GM21381 (cell line): ENCODE data around the gene ZFYVE28.
A peak's percentile ranks its signal among the peaks of the same experiment; 100 is the strongest.

Experiments
- ATAC-seq: cut with Tn5 transposase; IDR thresholded peaks from one replicate; pipeline ENCODE4 v1.9.1; 2021; ENCODE audit warnings: mild to moderate bottlenecking, moderate library complexity; ENCODE audit not compliant: unreplicated experiment

The ZFYVE28 gene

DNA sequence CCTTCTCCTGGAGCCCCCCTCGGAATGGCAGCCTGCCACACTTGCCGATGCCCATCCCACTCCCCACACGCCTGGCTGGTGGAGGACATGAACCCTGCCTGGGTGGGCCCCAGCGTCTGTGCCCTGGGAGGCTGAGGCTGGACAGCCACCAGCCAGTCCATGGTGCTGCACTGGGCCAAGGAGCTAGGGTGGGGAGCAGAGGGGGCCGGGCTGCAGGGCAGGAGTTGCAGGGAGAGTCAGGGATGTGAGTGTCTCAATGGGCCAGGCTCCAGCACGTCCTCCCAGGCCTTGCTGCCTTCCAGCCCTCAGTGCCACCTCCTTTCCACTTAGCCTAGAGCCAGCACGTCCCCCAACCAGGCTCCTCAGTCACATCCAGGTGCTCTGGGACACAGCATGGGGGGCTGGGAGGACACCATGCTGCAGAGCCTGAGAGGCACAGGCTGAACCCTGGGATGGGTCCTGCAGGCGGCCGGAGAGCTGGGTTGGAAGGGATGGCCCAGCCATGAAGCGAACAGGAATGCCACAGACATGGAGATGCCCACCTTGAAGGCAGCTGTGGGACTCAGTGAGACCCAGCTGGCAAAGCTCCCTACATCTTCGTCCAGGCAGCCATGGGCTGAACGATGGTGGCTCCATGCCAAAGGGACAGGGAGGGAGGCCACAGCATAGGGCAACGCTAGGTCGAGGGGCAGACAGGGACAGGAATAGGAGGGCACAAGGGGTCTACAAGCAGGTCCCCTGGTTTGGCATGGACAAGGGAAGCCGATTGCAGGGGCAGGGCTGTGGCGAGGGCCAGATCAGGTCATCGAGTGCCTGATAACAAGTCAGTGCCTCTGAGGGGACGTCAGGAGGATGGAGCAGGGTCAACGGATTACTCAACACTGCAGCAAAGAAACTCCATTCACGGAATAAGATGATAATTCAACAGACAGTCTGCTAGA is 126.5 kb downstream of the ZFYVE28 start:
- no peak for ATAC-seq

DNA sequence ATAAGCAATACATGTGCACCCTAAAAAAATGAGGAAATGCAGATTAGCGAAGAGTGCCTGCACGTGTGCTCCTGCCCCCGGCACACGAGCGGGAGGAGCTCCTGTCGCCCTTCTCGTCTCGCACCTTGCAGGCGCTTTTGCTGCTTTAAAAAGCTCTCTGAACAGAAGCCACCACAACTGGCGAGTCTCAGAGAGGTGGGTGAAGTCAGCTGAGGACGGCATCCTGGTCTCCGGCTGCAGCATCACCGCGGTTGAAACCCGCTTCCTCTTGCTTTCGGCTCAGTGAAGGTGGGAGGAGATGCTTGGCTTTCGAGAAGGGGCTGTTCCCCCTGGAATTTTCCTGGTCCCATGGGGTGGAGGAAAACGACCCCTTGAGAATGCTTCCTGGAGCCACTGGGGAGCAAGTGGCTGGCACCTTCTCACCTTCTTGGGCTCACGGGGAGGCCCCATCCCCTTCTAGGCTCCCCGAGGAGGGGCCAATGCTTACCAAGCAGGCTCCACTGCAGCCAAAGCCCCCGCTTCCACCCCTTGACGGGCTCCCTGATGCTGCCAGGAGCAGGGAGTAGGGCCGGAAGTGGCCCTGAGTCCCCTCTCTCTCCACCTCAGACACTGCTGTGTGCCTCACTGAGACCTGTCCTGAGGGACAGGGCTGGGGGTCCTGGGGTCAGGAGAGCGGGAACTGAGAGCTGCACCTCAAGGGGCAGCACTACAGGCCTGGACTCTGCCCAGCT is 127.3 kb downstream of the ZFYVE28 start:
- ATAC-seq, result no peak

- ATAC-seq, result no peak
Measured at GRCh38 chr4:2290488-2290887, 128.0 kb downstream of the ZFYVE28 start.

DNA sequence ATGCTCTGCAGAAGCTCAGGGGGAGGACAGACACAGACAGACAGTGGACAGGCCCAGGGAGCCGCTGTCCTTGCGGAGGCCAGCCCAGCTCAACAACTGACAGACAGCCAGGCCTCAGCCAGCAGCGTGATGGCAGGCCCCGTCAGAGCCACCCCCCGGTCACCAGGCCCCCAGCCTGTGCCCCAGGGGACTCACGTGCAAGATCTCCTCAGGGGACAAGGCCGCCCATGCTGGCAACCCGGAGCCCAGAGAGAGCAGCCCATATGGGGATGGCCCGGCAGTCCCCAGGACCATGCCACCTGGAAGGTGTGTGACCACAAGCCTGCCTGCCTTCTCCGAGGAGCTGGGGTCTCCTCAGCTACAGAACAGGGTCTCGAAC is 128.5 kb downstream of the ZFYVE28 start:
- ATAC-seq, result no peak

DNA sequence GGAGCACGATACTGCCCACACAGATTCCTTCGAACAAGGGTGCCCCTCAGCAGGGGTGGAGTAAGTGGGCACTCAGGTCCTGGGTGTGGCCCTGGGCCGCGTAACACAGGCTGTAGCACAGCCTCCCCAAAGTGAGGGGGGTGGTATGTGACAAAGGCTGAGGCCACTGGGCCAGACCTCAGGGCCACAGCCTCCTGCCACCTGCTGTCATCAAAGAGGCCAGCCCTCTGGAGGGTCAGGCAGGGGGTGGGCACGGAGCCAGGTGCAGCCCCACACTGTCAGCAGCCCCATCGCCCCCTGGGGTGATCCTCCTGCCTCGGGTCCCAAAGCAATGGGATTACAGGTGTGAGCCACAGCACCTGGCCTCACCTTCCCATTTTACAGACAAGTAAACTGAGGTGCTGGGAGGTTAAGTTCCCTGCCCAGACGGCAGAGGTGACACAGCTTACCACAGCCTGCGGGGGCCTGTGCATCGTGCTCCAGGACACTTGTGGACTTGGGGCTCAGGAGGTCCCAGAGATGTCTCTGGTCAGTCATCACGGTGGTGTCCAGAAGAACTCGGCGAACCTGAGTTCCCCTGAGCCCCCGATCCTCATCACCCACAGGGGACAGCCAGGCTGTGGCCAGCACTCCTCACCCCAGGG is 129.0 kb downstream of the ZFYVE28 start:
- ATAC-seq, result no peak

- no peak for ATAC-seq
Measured at GRCh38 chr4:2288051-2288541, 130.3 kb downstream of the ZFYVE28 start.

DNA sequence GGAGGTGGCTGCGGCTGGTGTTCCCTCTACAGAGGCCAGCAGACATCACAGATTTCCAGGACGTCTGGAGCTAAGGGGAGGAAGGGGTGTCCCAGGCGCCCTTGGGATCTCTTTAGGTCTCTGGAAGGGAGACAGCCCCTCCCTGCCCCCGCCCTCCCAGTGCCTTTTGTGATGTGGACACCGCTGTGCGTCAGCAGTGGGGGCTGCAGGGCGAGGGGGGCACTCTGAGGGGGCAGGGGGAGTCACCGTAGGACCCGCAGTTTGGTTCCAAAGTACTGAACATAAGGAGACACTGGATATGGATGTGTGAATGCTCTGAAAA is 130.9 kb downstream of the ZFYVE28 start:
- no peak for ATAC-seq

- ATAC-seq, result no peak
Measured at GRCh38 chr4:2286904-2287593, 131.4 kb downstream of the ZFYVE28 start.

DNA sequence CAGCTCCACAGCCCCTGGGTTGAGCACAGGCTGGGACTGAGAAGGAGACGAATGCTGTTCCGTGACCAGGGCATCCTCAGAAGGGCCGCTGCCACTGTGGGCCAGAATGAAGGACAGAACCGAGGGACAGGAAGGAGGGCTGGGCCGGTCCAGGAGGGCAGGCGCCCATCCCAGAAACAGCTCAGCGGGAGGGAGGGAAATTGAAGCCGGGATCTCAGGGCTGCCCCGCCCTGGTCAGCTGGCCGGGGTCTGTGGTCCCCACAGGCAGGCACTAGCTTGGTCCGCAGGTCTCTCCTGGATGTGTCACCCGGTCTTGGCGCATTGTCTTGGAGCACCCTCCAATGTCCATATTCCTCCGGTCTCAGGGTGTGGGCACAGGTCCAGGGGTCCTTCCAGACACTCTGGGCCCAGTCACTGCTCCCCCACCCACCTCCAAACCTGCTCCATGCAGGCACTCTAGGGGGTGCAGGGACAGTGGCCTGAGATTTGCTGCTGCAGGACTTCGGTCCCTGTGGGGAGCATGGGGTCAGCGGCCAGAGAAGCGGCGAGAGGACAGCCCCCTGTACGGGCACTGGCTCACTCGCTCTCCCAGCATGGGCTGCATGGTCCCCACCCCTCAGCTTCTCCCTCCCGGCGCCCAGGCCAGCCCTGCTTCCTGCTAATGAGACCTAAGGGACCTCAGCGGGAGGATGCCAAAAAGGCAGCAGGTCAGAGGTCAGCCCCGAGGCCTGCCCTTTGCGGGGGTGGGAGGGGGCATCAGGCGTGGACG is 132.6 kb downstream of the ZFYVE28 start:
- no peak for ATAC-seq

GRCh38 chr4:2284934-2285612 is 133.4 kb downstream of the ZFYVE28 start:
- no peak for ATAC-seq

- ATAC-seq, result no peak
Measured at GRCh38 chr4:2284161-2284933, 134.1 kb downstream of the ZFYVE28 start.

GRCh38 chr4:2283199-2283711 is 135.2 kb downstream of the ZFYVE28 start:
- no peak for ATAC-seq

DNA sequence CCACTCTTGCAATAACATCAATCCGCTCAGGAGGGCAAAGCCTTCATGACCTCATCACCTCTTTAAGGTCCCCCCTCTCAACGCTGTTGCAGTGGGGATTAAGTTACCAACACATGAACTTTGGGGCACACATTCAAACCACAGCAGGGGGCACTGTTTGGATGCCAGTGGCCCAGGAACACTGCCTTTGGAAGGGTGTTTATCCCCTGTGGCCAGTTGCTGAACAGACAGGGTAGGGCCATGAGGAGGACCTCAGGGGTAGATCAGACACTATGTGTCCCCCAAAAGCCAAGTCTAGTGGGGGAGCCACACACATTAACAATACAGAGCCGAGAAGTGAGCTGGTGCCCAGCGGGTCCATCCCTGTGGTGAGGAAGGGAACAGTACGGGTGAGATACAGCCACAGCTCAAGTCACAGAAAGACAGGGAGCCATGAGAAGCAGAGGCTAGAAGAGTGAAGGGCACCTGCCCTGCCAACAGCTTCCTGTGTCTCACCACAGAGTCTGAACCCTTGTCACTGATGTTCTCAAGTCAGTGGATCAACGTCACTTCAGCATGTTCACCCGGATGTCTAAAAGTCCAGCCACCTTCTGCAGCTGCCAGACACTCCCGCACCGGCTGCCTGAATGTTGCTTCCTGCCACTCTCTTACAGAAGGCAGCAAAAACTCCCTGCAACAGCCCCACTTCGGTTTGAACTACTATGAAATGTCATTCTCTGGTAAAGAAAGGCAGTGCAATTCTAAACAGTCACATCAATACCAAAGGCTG is 136.7 kb downstream of the ZFYVE28 start:
- ATAC-seq, result peak; percentile 58

DNA sequence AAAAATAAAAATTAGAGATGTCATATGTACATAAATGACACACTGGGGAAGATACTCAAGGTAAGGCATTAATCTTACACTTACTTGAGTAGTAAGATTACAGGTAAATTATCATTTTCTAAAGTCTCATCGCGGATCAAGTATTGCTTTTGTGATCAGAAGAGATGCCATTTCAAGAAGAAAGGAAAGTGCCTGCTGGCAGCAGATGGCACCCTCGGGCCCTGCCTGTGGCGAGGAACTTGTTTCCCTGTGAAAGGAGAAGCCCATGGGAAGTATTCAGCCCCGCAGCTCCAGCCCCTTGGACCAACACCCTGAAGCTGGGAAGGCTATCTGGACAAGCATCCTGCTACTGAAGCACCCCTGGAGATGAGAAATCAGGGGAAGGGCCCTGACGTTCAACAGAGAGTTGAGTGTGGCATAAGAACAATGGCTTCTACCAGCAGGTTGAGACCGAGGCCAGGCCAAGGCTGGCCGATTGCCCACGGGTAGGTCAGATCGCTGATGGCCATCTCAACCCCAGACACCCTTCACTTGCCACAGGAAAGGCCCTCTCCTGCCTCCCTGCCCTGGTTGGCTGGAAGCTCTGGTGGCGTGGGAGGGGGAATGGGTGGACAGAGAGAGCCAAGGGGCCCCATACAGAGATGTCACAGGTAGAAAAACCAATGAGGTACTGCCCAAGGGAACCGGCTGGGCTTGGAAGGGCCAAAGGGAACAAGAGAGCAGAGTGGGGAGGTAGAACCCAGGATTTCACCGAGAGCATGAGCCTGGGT is 137.7 kb downstream of the ZFYVE28 start:
- ATAC-seq, result no peak

DNA sequence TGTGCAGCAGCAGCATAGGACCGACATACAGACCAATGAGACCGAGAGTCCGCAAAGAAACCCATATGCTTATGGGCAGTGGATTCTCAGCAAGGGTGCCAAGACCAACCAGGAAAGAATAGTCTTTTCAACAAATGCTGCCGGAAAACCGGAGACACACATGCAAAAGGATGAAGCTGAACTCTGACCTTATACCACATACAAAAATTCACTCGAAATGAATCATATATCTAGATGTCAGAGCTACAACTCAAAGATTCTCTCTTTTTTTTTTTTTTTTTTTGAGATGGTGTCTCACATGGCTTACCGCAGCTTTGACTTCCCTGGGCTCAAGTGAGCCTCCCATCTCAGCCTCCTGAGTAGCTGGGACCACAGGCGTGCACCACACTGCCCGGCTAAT is 140.5 kb downstream of the ZFYVE28 start:
- ATAC-seq, result no peak

DNA sequence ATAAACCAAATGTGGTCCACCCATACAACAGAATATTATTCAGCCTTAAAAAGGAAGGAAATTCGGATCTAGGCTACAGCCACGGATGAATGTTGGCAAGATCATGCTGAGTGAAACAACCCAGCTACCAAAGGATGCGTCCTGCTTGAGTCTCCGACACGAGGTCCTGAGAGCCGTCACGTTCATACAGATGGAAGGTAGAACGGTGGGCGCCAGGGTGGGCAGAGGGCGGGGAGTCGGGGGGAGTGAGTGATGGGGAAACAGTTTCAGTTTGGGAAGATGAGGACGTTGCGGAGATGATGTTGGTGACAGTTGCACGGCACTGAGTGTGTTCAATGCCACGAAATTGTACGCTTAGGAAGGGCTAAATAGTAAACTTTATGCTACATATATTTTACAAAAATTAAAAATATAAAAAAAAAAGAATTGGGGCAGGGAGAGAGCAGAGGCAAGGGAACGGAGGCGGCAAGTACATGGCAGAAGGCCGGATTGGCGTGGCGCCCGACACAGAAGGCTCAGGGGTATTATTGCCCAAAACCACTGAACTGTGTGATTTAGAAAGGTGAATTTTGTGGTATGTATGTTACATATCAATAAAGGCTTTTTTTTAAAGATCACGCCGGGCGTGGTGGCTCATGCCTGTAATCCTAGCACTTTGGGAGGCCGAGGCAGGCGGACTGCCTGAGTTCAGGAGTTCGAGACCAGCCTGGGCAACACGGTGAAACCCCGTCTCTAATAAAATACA is 141.7 kb downstream of the ZFYVE28 start:
- ATAC-seq, result no peak
